Vagina (tissue), 2 donors: Measurements from ENCODE around the gene KBTBD2.

Source experiments
- CTCF ChIP-seq, 3 experiments: fragments of 450-650 bp in 2 of 3; fragments of 200-600 bp in 1 of 3; sonication (generic) in 1 of 3; IDR thresholded peaks; one replicate each; pipeline ENCODE4 v1.5.1; 2017 to 2019; ENCODE audit warnings: antibody characterized with exemption in 3 of 3, mild to moderate bottlenecking in 2 of 3, moderate library complexity in 2 of 3
- POLR2A ChIP-seq, 2 donors: fragments of 450-650 bp; IDR thresholded peaks; one replicate each; pipeline ENCODE4 v1.6.1; 2017; ENCODE audit warnings: antibody characterized with exemption in 2 of 2, mild to moderate bottlenecking in 2 of 2, moderate library complexity in 2 of 2
- POLR2AphosphoS5 ChIP-seq, 2 donors: sonication (generic); formaldehyde crosslinking; IDR thresholded peaks; one replicate each; pipeline ENCODE4 v1.9.0; 2017; ENCODE audit warnings: antibody characterized with exemption in 2 of 2, mild to moderate bottlenecking in 2 of 2, low read depth in 1 of 2; ENCODE audit not compliant: insufficient read depth in 1 of 2

GRCh38 chr7:32891800-32892520 lies 400 bp upstream of the KBTBD2 start:
- peak in 1 of 2 donors; percentile 54 for TF ChIP-seq POLR2A (IDR thresholded peaks at IDR 0.05)
- TF ChIP-seq CTCF (IDR thresholded peaks at IDR 0.05): no peak
- peak; percentile 84 to 95 for TF ChIP-seq POLR2AphosphoS5 (IDR thresholded peaks at IDR 0.05; ENCODE audit: insufficient read depth in 1 of 2, low read depth in 1 of 2)
